ENCODE results near the gene SHOC2.

The SHOC2 gene

DNA sequence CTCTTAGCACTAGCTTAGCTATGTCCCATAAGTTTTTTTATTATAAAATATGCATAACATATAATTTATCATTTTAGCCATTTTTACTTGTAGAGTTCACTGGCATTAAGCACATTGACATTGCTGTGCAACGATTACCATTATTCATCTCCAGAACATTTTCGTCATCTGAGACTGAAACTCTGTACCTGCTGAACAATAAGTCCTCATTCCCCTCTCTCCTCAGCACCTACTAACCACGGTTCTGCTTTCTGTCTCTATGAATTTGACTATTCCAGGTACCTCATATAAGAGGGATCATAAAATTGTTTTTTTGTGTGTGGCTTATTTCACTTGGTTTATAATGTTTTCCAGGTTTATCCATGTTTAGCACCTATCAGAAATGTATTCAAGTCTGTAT lies 64.1 kb downstream of the SHOC2 start:
- no peak for DNase-seq (ENCODE audit: low read depth)

DNA sequence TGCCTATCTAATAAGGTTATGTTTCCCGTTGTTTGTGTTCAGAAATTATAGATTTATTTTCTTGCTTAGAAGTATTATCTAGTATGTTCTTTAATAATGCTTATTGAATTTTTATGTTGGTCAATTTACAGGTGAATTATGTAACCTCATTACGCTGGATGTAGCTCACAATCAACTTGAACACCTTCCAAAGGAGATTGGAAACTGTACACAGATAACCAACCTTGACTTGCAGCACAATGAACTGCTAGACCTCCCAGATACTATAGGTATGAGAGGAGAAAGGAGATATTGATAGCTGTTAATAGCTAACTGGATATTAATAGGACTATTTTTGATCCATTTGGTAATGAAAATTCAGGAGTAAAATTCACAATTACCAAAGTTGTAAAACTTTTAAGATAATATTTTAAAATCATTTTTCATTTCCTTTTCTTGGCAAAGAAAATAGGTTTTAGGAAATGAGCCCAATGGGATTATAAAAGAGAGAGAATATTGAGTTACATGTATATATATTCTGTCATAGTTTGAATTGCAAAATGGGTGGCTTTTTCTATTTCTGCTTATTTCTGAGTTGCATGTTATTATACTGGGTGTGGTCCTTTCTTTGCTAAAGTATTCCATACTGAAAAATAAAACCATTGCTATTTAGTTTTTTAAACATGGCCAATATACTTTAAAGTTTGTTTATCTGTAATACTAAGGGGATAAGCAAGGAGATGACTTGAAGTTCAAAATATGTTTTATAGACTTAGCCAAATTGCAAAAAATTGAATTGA lies 66.3 kb downstream of the SHOC2 start:
- DNase-seq (ENCODE audit: low read depth), result no peak

DNA sequence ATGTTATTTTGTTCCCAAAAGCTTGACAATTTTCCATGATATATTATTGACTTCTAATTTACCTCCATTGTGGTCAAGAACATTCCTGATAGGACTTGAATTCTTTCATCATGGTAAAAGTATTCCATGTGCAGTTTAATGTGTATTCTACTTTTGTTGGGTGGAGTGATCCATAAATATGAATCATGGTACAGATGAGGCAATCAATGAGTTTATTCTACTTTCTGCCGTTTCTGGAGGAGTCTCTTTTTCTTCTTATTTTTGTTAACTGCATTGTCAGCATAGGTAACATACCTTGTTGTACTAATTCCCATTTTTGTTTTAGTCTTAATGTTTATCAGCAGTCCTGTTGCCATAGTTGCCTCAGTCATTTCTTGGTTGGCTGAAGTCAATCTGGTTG lies 69.6 kb downstream of the SHOC2 start:
- DNase-seq (ENCODE audit: low read depth), result no peak

DNA sequence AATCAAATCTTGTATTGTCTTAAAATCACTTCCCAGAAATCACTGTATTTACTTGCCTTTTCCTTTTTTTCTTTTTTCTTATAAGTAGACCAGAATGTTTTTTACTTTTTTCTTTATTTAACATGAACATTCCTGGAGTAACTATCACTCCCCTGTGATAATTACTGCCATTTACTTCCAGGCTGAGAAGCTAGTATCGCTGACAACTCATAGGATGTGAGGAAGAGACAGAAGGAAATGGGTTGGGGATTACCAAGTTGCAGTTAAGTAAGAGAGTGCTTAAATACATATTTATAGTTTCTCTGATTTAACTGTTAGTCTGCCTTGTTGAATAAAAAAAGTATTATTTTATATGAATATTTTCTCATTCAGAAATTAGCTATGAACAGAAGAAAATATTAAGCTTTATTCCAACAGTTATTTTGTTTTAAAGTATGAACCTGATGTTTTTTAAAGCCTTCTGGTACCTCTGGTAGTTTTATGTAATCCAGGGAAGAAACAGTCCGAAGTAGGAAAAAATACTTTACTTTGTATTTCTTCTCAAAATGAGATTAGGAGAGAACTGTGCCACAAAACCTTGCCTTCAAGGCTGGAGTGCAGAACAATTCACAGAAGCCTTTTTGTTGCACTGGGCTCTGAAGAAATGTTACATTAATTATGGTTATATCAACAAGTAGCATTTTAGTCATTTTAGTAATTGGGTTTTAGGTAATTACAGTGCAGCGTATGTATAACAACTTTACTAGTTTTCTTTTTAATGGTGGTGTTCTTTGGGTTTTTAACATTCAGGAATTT lies 72.8 kb downstream of the SHOC2 start:
- no peak for DNase-seq (ENCODE audit: low read depth)

DNA sequence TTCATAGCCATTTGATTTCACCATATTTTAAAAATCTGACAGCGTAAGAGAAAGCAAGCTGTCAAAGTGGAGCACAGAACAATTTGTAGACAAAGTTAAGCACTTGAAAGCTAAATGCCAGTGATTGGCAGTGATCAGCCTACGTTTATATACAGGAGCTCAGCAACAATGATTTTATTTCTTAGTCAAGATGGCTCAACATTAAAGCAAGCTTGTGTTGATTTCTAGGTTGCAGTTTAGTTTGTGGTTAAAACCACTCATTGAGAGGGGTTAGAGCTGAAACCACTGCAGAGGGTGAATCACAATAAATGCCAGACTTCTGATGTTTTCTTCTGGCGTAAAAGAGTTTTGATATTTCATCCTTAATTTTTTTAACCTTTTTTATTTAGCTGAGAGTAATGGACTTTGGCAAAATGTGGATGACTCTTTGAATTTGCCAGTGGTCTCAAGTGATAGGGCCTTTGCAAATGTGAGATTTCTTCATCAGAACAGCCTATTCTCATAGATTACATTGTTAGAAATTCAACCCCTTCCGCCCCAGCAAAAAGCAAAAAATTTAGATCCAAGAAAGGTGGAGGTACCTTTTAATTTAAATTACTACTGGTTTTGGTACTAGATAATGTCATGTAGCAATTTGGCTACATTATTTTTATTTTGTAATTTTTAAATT lies 73.8 kb downstream of the SHOC2 start:
- no peak for DNase-seq (ENCODE audit: low read depth)

DNA sequence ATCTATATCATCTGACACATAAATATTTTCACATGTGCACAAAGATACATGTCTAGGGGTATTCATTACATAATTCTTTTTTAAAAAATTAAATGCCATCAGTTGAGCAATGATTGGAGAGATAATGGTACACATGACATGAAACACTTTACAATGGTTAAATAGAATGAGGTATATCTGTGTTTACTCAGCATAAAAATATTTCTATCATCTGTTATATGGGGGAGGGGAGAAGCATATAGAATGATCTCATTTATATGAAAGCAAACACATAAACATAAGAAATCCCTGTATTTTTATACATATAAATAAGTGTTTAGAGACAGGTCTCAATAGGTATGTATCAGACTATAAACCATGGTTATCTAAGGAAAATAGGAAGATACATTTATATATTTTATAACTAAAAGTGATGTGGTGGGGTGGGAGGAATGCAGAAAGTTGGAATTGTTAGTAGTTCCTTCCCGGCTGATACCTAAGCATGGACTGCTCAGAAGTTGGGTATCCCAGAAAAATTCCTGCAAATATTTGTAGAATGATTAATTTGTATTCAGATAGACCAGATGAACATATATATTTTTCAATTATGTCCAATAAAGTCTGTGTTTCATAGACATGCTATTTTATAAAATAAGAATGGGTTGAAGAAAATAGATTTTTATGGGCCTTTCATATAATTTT lies 75.1 kb downstream of the SHOC2 start:
- DNase-seq (ENCODE audit: low read depth), result no peak

DNA sequence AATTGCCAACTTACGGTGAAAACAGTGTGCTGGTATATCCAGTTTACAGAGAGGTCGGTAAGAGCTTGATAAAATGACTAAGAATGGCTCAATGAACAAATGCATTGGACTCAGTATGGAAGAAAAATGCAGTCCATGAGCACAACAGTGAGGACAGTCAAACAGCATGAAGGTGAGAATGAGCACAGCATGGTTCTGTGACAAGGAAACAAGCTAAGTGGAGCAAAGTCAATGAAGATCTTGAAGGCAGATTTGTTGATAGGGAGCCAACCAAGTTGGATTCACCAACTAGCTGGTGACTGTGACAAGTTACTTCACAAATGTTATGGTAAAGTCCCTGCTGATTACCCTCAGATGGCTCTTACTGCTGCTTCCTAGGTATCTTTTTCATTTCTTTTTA lies 75.9 kb downstream of the SHOC2 start:
- DNase-seq (ENCODE audit: low read depth), result no peak

DNA sequence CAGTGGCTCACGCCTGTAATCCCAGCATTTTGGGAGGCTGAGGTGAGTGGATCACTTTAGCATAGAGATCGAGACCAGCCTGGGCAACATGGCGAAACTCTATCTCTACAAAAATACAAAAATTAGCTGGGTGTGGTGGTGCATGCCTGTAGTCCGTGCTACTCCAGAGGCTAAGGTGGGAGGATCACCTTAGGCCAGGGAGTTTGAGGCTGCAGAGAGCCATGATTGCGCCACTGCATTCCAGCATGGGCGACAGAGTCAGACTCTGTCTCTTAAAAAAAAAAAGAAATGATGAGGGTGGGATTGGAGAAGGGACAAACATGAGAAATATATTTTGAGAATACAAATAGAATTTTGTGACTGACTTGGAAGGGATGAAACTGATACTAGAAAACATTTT lies 76.9 kb downstream of the SHOC2 start:
- DNase-seq (ENCODE audit: low read depth), result no peak

DNA sequence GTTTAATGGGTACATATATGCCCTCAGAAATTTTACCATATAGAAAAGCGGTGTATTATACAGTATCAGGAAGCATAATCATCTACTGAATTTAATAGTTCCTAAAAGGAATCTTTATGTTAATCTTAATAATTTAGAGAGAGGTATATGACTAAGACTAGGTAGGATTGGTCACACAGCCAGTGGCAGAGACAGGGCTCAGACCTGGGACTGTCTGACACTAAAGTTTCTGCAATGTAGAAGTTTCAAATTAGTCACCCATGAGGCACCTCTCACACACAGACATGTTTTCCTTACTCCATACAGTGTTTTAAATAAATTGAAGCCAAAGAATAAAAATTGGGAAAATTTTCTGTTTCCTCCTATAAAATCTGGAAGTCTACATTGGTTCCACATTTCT lies 84.6 kb downstream of the SHOC2 start:
- DNase-seq (ENCODE audit: low read depth), result no peak

DNA sequence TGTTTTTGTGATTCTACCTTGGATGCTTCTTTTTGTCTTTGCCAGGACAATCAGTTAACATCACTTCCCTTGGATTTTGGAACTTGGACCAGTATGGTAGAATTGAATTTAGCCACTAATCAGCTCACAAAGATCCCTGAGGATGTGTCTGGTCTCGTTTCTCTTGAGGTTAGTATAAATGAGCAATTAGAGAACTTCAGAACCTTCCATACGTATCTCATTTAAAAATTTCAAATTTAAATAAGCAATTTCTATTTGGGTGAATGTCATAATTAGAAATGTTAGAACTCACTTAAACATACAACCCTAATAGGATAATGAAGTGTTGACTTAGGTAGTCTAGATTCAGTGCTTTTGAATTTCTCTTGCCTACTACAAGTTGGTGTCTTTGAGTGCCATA lies 88.1 kb downstream of the SHOC2 start:
- DNase-seq (ENCODE audit: low read depth), result no peak

DNA sequence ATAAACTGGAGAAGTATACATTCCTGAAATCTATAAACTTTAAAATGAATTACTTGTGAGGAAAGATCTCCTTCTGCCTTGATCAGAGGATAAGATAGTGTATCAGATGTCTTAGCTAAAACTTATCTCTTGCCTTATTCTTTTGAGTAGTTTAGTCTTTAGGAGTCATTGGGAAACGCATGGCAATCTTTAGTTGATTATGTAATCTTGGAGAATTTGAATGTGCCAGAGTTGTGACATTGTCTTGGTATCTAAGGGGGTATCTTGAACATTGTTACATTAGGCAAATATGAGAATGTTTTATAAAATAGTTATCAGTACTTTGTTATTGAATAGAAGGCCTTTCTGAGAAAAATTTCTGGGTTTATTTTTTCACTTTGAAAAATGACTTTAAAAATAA lies 95.8 kb downstream of the SHOC2 start:
- DNase-seq (ENCODE audit: low read depth), result no peak

DNA sequence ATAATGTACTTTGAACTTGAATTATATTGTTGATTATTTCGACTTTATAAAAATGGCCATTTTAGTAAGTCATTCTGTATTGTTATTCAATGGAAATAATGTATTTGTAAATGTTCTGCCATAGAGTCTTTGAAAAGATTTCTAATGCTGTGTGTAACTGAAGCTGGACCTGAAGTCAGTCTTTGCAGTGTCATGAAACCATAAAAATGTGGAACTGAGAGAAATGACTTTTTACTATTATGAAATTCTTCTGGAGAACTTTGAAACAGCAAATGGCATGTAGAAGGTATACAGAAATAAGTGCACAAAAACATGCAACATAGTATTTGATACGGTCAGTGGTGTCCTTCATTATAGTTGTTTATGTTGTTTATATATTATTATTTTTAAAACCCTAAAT lies 97.7 kb downstream of the SHOC2 start:
- DNase-seq (ENCODE audit: low read depth), result no peak

DNA sequence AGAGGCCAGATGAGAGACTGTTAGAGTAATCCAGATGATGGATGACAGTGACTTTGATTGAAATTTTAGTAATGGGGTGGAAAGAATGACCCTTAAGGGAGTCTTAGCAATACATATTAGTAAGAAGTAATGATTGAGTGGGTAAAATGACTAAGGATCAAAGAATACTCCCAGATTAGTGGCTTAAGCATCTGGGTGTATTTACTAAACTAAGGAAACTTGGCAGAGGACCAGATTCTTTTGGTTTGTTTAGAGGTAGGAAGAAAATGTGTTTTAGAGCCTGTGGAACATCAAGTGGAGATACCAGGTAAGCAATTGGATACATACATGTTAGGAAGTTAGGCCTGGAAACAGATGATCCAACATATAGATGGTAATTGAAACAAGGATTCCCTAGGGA lies 98.6 kb downstream of the SHOC2 start:
- DNase-seq (ENCODE audit: low read depth), result no peak

DNA sequence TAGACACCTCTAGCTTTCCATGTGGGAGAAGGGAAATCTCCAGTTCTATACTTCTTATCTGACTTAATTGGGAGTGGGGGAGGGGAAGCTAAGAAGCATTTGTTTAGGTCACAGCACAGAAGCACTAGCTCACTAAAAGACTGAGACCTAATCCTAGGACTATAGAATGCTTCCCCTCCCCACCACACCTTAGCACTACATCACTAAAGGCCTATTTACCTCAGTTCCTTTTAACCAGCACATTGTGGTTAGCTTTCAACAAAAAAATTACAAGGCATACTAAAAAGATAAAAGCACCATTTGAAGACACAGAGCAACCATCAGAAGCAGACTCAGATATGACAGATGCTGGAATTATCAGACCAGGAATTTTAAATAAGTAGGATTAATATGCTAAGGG lies 103.7 kb downstream of the SHOC2 start:
- no peak for DNase-seq (ENCODE audit: low read depth)

DNA sequence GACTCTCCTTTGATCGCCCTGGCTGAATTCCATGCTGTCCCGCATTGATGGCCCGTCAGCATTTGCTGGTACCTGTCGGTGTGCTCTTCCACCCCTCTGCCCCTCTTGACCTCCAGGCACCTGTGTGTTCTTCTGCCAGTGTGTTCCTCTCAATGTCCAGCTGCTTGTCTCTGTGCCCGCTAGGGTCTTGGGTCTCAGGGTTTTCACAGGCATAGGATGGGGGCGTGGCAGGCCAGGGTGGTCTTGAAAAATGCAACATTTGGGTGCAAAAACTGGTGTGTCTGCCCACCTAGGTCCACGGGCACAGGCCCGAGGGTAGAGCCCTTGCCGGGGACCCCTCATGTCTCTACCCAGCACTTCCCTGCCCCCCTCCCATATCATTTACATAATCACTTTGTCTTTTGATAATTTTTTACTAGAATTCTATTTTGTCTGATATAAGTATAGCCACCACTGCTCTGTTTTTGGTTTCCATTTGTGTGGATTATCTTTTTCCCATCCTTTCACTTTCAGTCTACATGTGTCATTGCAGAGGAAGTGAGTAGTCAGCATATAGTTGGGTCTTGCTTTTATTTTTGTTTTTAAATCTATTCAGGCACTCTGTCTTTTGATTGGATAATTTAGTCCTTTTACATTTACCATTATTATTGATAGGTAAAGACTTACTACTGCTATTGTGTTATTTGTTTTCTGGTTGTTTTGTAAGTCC lies 110.8 kb downstream of the SHOC2 start:
- DNase-seq (ENCODE audit: low read depth), result no peak

DNA sequence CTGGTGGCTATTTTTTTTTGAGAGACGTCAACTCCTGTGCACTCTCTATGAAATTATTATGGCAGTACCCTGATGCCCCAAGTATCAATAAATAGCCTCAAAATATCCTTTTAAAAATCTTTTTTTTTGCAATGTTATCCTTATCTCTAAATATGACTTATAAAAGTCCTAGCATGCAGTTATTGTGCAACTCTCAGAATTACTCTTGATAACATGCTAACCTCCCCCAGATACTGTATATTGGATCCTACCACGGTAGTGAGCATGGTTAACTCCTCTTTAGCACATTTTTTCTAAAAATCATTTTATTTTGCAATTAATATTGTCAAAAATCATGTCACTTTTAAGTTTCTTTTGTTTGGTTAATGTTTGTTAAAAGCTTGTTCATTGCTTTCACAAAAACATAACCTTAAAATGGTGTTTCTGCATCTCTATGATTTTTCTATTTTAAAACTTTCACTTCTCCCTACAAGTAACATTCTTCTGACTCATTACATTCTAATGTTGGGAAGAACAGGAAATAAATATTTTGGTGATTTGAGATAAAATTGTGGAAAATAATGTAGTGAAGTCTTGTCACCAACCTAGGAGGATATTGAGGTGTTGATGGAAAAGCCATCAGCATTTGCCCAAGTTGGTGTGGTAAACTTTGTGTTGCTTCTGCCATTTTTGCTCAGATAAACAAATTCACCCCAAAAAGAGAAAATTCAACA lies 115.3 kb downstream of the SHOC2 start:
- DNase-seq (ENCODE audit: low read depth), result no peak

DNA sequence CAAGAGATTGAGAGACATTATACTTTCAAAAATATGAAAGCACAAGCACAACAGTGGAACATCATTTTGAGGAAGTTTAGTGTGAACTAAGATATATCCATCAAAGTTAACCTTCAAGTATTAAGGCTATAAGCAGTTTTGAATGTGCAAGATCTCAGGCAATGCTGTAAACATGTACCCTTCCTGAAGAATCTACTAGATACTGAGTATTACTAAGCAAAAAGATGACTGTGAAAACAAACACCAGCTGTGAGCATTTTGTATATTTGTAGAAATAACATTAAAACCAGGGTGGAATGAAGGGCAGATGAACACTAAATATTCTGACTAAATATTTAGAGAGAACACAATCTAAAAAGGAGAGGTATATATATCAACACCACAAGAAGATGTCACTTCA lies 116.1 kb downstream of the SHOC2 start:
- DNase-seq (ENCODE audit: low read depth), result no peak

DNA sequence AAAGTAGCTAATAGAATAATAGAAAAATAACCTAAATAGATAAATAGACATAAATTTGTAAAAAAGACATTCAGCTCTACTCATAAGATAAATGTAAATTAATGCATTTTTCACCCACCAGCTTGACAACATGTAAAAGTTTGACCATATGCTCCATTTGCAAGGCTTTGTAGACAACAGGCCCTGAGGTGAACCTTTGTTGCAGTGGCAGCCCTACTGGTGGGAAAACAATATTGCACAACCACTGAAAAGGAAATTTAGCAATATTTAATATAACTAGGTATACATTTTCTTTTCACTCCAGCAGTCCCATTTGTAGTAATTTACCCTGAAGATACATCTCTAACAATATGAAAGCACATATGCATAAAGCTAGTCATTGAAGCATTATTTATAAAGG lies 118.5 kb downstream of the SHOC2 start:
- DNase-seq (ENCODE audit: low read depth), result no peak

DNA sequence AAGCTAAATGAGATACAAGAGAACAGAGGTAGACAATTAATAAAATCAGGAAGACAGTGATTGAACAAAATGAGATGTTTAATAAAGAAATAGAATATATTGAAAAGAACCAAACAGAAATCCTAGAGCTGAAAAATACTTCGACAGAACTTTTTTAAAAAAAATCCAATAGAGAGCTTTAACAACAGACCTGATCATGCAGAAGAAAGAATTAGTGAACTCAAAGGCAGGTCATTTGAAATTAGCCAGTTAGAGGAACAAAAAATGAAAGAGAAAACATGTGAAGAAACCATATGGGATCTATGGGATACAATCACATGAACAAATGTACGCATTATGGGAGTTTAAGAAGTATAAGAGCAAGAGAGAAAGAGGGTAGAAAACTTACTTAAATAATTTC lies 120.1 kb downstream of the SHOC2 start:
- DNase-seq (ENCODE audit: low read depth), result no peak

DNA sequence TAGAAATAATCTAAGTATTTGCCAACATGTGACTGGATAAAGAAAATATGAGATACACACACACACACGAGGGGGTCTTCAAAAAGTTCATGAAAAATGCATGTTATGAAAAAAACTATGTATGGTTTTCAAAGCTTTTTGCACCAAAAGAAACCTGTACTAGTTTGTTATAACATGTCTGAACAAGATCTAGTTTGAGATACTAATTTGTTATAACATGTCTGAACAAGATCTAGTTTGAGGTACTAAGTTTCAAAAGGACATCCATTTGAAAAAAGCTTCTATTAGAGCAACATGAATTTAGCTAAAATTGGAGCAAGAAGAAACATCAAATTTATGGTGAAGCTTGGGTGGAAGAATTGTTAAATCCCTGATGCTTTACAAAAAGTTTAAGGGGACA lies 137.6 kb downstream of the SHOC2 start:
- no peak for DNase-seq (ENCODE audit: low read depth)
